NCI-H2196 treated with DMSO at 0.1 percent for 48 hours (cell line): ENCODE measurements around the gene ZNF787.
"Not testable (repeated sequence)": the region's sequence is repeated elsewhere in the genome, so short reads cannot be mapped to it uniquely, and the experiment has no call there.

Experiments used
- DNase-seq: peaks from one replicate; lab custom pipeline; 2025; ENCODE audit not compliant: unreplicated experiment; lab: John Stamatoyannopoulos, UW

The ZNF787 gene

GRCh38 chr19:56106993-56107392 is 14.1 kb downstream of the ZNF787 start:
- no peak for DNase-seq

GRCh38 chr19:56106397-56106849 is 14.7 kb downstream of the ZNF787 start:
- no peak for DNase-seq

DNA sequence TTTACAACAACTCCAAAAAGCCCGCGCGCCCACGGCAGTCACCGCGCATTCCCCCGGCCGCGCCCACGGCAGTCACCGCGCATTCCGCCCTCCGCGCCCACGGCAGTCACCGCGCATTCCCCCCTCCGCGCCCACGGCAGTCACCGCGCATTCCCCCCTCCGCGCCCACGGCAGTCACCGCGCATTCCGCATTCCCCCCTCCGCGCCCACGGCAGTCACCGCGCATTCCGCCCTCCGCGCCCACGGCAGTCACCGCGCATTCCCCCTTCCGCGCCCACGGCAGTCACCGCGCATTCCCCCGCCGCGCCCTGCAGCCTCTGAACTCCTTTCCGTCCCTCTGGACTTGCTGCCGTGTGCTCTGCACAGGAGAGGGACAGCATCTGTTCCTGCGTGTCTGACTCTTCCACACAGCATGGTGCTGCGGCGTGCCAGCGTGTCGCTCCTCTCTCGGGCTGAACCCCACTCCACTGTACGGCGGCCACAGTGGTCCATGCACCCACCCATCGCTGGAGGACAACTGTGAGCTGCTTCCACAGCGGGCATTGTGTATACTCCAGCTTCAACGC is 15.2 kb downstream of the ZNF787 start:
- DNase-seq, result not testable (repeated sequence)

DNA sequence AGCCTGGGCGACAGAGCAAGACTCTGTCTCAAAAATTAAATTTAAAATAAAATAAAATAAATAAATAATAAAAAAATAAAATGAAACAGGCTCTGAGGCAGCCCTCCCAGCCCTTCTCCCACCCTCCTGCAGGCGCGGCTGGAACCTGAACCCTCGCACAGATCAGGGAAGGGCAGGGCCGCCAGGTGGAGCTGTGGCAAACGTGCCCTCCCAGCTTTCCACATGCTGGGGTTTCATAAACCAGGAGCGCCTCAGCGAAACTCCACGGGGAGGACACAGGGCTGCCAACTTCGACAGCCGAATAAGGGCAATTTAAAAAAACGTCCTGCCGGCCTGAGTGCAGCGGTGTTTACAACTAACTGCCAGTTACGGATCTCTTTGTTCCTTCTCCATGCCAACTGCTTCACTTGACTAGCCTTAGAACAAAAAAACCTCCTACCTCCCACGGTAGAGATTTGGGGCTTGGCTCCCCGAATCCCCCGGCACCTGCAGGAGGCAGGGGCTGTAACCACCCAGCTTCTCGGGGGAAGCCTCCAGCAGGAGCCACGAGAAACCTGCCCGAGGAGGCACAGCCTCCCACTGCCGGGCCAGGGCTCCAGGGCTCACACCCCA is 15.9 kb downstream of the ZNF787 start:
- DNase-seq, result peak; percentile 81

GRCh38 chr19:56104423-56104822 is 16.7 kb downstream of the ZNF787 start:
- no peak for DNase-seq

GRCh38 chr19:56103027-56103614 is 18.0 kb downstream of the ZNF787 start:
- DNase-seq, result no peak

- DNase-seq, result no peak
These were observed 19.2 kb downstream of the ZNF787 start for GRCh38 chr19:56101746-56102535.

DNA sequence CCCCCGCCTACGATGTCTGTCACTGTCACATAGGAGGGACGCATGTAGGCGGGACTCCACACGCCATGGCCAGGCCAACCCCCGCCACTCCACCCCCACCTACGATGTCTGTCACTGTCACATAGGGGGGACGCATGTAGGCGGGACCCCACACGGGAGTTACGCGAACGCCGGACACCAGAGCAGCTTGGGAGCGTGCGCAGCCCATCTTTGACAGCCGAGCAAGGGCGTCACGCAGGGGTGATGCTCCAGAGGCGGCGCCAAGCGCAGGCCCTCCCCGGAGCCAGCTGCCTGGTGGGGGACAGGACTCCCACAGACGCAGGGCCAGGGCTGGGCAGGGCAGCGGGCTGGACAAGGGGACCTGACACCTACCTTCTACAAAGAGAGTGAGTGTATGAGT is 20.0 kb downstream of the ZNF787 start:
- no peak for DNase-seq

DNA sequence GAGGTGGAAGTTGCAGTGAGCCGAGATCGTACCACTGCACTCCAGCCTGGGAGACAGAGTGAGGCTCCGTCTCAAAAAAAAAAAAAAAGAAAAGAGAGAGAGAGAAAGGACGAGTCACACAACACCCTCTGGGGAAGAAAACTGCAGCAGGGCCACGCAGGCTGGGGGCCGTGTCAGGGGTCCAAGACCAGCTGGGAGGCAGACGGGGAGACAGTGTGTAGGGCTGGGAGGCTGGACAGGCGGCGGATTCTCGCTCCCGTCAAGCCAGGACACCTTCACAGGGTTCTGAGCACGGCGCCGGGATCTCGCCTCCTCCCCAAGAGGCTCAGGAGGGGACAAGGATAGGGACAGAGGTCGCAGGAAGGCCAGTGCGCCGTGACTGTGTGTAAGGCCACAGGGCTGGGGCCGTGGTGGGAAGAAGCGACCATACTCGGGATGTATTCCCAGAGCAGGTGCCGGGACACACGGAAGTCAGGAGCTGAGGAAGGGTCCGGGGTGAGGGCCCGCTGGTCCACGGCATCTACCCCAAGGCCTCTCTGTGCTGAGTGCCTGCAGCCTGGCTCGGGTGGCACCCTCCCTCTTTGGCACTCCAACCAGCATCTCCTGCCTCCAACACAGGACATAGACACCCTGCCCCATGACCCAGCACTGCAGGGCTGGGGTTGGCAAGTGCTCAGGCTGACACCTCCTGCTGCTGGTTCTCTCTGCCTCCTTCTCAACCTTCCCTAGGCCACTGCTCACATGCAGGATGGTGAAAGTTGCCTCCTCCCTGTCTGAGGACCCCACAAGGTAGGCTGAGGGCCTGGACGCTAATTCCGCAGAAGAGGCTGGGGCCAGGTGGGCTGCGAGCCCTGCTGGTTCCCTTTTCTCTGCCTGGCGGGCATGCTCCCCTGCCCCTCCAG is 21.2 kb downstream of the ZNF787 start:
- no peak for DNase-seq

DNA sequence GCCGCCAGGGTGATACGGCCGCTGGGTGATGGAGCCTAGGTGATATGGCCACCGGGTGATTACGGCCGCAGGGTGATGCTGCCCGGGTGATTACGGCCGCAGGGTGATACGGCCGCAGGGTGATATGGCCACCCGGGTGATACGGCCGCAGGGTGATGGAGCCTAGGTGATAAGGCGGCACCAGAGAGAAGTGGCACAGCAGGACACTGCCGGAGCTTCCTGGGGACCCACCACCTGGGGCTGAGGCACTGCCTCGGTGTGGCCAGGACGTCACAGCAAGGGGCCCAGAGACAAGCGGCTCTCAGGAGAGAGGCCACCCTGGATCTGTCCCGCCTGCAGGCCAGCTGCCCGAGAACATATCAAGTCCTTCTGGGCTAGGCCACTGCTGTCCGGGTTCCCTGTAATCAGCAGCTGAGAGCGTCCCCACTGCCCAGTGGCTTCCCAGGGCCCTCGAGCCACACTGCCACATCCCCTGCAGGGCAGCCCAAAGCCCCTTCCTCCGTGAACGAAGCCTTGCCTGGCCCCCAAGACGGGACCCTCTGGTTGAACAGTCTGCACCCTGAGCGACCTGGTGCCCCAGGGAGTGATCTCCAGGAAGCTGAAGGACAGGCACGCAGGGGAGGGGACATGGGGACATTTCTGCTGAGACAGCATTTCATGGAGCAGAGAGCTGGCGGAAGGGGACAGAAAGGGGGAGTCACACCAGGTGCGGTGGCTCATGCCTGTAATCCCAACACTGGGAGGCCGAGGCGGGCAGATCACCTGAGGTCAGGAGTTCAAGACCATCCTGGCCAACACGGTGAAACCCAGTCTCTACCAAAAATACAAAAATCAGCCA is 22.1 kb downstream of the ZNF787 start:
- no peak for DNase-seq

- not testable (repeated sequence) for DNase-seq
These were observed 22.9 kb downstream of the ZNF787 start for GRCh38 chr19:56098237-56098636.

DNA sequence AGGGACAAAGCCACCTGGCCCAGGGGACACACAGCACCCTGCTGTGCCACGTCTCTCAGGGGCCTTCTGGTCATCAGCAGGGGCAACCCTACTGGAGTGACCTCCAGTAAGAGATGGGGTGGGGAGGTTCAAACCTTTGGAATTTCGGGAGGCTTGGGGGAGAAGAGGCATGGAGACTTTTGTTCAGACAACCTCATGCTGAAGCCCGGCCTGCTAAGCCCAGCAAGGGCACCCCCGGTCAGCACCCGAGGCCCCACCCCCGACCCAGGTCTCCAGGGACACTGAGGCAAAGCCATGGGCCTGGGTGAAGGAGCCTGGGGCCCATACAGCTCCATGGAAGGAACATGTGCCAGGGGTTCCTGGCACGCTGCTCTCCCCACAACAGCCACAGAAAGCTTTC is 23.3 kb downstream of the ZNF787 start:
- no peak for DNase-seq

GRCh38 chr19:56097306-56097705 is 23.8 kb downstream of the ZNF787 start:
- no peak for DNase-seq

DNA sequence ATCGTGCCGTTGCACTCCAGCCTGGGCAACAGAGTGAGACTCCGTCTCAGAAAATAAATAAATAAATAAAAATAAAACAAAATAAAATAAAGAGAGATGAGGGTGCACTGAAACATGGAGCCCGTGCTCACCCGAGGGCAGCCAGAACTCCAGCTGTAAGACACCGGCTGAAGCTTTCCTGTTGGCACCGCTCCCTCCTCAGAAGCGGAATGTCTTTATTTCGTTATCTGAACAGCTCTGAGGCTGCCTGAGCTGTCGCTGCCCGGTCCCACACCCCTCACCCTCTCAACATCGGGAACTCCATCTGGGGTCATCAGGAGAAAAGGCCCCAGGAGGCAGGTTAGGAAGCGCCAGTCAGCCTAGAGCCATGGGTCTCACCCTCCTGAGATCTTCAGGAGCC is 24.4 kb downstream of the ZNF787 start:
- no peak for DNase-seq

GRCh38 chr19:56094449-56094848 is 26.6 kb downstream of the ZNF787 start:
- DNase-seq, result no peak

DNA sequence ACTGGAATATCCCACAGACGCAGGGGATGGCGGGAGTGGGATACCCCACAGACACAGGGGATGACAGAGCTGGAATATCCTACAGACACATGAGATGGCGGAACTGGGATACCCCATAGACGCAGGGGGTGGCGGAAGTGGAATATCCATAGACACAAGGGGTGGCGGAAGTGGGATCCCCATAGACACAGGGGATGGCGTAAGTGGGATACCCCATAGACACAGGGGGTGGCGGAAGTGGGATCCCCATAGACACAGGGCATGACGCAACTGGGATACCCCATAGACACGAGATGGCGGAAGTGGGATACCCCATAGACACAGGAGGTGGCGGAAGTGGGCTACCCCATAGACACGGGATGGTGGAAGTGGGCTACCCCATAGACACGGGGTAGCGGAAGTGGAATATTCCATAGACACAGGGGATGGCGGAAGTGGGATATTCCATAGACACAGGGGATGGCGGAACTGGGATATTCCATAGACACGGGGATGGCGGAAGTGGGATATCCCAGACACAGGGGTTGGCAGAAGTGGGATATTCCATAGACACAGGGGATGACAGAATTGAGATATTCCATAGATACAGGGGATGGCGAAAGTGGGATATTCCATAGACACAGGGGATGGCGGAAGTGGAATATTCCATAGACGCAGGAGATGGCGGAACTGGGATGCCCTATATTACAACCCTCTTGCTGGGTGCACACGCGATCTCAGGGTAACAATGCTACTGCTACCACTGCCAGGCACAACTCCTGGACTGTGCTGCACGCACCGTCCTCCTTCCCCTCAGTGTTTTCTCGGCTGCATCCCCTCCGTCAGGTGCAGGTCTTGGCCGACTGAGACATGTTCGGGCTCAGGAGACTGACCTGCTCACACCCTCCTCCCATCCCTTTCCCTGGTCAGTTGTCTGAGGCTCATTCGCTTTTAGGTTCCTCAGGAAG is 28.1 kb downstream of the ZNF787 start:
- DNase-seq, result no peak

DNA sequence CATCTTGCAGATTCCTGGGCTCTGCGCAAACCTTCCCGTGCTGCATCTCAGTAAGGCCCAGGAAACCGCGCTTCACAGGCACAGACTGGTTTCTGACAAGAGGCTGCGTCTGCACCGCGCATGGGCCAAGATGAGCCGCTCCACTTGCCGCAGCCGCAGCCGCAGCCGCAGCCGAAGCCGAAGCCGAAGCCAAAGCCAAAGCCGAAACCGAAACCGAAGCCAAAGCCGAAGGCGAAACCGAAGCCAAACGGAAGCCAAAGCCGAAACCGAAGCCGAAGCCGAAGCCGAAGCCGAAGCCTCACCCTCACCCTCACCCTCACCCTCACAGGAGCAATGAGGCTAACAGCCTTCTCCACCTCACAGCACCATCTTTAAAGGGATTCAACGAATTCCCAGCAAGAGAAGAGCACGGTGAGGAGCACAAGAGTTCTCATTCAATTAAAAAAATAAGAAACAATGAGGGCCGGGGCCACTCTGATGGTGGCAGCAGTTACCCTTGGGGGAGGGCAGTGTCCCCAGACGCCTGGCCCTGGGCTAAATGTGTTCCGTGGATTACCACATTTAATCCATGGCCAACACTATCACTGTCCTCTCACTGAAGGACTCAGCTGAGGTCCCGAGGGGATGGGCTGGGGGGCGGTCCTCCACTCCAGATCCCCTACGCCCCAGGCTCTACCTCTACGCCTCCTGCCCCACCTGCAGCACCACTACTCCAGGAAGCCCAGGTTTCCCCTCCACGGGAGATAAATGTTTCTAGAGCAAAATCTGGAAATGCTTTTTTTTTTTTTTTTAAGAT is 29.1 kb downstream of the ZNF787 start:
- peak; percentile 88 for DNase-seq

DNA sequence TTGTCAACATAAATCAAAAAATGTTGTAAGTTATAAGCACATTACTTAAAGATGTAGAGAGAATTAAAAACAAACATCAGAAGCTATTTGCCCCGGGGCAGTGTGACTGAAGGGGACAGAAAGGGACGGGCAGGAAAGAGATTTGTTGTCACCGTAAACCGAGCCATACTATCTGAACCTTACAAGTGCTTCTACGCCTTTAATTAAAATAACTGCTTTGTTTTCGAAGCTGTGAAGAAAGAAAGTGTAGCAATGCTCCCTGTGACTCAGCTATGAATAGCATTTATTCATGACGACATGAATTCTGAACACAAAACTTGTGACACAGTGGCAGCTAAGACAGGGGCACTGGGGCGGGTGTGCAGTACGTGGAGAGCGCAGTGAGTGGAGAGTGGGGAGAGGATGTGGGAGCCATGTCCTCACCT is 30.0 kb downstream of the ZNF787 start:
- no peak for DNase-seq
